Stimulated activated CD4-positive, alpha-beta T cell treated with anti-CD3 and anti-CD28 coated beads, Interleukin-4, amount 100 ng/mL, for 1 hour (primary cell): ENCODE measurements around the gene SLC23A2.
"Not testable (repeated sequence)": the region's sequence is repeated elsewhere in the genome, so short reads cannot be mapped to it uniquely, and the experiment has no call there.

Experiments
- DNase-seq: peaks from one replicate; pipeline ENCODE4 v3.0.0-alpha.2; 2020

The SLC23A2 gene

GRCh38 chr20:4926531-4927156 lies 74.7 kb downstream of the SLC23A2 start:
- no peak for DNase-seq

DNA sequence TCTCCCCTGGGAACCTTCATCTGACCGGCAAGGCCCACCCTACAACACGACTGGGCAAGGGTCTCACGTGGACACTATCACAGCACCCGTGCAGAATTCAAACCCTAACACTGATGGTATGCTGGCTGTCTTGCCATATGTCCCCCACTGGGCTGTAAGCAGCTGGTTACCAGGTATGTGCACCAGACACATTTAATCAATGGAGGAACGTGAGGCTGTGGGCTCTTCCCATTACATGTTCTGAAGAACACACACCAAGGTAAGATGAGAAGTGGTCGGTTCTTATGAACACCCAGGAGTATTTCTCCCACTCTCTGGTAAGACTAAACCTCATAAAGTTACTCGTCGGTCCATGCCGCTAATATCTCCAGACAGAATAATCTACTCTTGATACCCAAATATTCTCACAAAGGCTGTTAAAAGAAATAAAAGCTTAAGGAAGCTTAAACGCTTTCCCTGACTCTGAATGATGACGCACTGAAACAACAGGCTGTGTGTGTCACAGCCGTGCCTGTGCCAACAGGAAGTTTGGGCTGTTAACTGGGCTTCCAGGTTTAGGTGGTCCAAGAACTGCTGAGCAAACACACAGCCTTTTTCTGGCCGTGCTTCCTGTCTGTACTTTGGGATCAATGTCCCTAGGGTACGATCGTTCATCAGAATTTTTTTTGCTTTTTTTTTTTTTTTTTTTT lies 75.3 kb downstream of the SLC23A2 start:
- no peak for DNase-seq

DNA sequence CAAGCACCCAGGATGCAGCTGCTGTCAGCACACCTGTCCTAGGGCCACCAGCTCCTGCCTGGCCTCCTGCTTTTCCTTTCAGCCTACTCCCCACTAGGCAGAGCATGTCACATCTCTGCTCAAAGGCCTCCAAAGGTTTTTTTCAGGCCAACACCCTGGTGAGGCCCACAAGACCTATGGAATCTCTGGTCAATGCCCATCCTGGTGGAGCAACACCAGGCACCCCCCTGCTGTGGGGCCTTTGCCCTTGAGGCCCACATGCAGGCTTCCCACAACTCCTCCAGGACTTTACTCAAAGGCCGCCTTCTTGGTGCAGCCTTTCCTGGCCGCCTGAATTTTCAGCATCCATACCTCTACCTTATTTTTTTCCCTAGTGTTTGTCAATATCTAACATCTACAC lies 76.9 kb downstream of the SLC23A2 start:
- no peak for DNase-seq

DNA sequence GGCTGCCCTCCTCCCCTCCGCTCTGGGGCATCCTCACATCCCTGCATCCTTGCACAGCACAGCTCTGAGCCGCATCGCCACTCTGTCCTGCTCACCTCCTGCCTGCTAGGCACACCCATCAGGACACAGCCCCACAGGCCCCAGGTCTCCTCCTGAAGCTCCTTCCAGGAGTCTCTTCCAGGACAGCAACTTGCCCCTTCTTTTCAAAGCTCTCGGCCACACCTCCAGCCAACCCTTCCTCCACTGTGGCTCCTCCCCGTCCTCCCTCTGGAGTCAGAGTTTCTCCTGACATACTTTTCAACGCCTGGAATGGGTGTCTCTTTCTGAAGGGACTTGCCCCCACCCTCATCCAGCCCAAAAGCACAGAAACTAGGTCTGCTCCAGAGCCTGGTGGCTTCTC lies 77.3 kb downstream of the SLC23A2 start:
- DNase-seq = no peak

DNA sequence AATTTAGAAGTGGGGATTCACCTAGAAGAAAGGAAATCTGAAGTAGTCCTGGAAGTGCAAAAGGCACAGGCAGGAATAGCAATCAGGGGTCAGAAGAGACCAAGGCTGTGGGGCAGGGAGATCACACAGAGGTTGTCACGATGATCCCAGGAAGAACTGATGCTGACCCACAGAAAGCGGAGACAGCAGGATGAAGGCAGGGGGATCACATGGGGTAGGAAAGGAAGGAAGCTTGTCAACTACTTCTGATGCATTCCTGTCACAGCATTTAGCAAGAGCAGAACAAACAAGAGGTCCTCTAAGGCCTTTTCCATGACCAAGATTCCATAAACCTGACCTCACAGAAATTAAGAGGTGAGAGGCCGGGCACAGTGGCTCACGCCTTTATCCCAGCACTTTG lies 79.1 kb downstream of the SLC23A2 start:
- no peak for DNase-seq

- DNase-seq = not testable (repeated sequence)
Observed at GRCh38 chr20:4921271-4921670, 80.0 kb downstream of the SLC23A2 start.

DNA sequence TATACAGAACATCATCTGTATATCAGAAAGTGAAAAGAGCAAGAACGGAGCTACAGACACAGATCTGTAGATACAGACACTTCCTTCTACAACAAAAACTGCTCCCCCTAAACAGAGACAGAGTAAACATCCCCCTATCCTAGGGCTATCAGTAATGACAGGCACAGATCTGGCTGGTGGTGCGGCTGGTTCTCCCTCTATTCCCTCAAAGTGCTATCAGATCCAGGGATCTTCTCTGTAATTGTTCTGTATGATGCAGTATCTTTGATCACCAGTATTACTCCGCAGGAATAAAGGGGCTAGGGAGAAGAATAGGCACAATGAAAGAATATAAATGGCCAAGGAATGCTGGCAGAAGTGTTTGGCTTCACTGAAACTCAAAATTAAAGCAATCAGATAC lies 80.7 kb downstream of the SLC23A2 start:
- DNase-seq = no peak

DNA sequence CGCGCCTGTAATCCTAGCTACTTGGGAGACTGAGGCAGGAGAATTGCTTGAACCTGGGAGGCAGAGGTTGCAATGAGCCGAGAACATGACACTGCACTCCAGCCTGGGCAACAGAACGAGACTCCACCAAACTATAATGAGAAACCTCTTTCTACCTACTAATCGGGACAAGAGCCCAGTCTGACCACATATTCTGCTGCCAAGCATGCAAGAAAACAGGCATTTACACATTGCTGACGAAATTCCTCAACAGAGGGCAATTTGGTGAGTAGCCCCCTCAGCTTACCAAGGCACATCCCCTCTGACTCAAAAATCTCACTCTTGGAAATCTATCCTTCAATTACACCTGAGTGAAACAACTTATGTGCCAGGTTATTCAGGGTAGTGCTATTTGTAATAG lies 81.2 kb downstream of the SLC23A2 start:
- DNase-seq = no peak

- DNase-seq = no peak
Observed at GRCh38 chr20:4919047-4919704, 82.1 kb downstream of the SLC23A2 start.

DNA sequence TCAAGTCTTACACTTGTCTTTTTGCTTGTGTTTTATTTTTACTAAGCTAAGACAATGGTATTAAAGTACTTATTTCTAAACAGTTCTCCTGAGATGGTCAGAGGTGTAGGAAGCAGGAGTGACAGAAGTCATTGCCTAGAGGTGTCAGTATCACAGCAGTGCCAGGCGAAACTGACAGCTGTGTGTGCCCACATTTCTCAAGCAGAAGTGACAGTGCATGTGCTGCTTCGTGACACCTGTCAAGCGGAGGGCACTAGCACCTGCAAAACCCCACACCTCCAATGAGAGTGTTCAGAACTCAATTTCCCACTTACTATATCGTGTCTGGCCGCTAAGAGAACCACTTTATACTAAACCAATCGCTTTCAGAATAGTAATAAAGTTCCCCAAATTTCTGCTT lies 82.8 kb downstream of the SLC23A2 start:
- DNase-seq = no peak

DNA sequence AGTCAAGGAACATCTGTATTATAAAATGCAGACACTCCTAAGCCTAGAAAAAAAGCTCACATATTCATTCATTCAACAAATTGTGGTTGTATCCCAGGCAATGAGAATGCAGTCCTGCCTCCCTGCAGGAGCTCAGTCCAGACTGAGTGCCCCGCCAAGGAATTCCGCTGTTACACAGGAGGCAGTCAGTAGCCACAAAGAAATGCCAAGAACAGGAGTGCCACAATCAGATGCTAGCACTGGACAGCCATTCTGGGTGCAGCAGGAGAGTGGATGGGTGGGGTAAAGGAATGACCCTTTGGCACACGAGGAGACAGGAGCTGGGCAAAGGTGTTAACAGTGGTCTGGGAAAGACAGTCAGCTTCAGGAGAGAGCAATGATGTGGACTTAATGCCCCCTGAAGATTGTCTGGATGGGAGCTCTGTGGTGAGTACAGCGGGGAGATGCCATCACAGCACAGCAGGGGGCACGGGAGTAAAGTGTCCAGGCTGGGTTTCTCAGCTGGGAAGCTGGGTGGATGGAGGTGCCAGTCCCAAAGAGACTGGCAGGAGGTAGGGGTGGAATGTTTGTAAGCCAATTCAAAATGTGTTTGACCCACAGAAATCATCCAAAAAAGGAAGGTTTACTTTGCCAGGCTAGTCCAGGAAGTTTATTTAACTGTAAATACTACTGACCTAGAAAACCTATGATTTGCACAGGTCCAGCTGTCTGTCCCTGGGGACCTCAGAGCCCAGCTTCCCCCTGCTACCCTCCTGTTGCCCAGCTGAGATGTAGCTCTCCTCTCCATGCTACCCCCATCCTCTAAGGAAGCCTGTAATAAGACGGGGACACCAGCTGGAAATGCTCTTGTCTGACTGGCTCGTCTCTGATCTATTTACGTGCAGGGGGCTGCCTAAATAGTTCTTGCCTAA lies 84.1 kb downstream of the SLC23A2 start:
- DNase-seq = no peak

- DNase-seq = no peak
Observed at GRCh38 chr20:4913147-4913546, 88.2 kb downstream of the SLC23A2 start.

DNA sequence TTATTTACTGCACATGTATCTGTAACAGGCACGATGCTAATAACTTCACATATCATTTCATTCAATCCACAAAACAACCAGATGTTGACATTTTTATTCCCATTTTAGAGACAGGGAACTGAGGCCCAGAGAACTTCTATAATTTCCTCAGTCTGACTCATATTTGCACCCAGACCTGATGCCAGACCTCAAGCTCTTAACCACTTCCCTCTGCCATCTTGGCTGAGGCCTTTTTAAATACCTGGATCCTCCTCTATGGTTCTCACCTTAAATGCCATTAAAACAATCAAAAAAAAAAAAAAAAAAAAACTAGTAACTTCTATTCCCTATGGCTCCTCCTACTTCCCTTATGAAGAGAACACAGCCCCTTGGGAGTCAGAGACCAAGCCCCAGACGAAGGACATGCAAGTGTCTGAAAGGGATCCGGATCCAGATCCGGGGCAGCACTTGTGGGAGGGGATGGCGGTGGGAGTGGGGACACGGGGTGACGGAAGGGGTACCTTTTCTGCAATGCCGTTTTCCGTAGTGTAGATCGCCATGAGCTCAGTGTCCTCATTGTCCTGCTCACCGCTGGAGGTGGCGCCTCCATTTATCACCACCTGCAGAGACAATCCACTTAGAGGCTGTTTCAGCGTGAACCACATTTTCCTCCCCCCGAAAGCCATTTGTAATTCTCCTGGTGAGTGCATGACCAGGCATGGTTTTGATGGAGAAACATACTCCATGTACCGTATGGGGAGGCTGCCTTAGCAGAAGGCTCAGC lies 88.7 kb downstream of the SLC23A2 start:
- no peak for DNase-seq

- no peak for DNase-seq
Observed at GRCh38 chr20:4910951-4911350, 90.4 kb downstream of the SLC23A2 start.

GRCh38 chr20:4905613-4906012 lies 95.7 kb downstream of the SLC23A2 start:
- DNase-seq = no peak

- DNase-seq = no peak
Observed at GRCh38 chr20:4905195-4905594, 96.1 kb downstream of the SLC23A2 start.

- no peak for DNase-seq
Observed at GRCh38 chr20:4904127-4904860, 97.0 kb downstream of the SLC23A2 start.

- DNase-seq = no peak
Observed at GRCh38 chr20:4902788-4903187, 98.5 kb downstream of the SLC23A2 start.

- no peak for DNase-seq
Observed at GRCh38 chr20:4901031-4901818, 100.1 kb downstream of the SLC23A2 start.

- no peak for DNase-seq
Observed at GRCh38 chr20:4898282-4899244, 102.7 kb downstream of the SLC23A2 start.
